ENCODE measurements around the gene YPEL3. TPM values are rescaled to one million over a fixed set of nuclear protein-coding genes. Genes with fewer than 3 reads are reported as not detected.

Gene YPEL3
- total RNA-seq, 1 donor from 2014 or later = 113 TPM

GRCh38 chr16:30084096-30084815, 11.8 kb downstream of the YPEL3 start:
- no peak for TF ChIP-seq CTCF (IDR thresholded peaks at IDR 0.05)
- no peak overlapping the region for H3K4me3 ChIP-seq
- ATAC-seq (no peak), DNase-seq (no peak)
- H3K36me3 ChIP-seq = peaks cover 71% of the 10 kb centered on the region
- no peak overlapping the region for H3K27ac ChIP-seq
- no peaks in the 10 kb centered on the region for H3K4me1 ChIP-seq
- H3K27me3 ChIP-seq (ENCODE audit: low read depth) = no peaks in the 10 kb centered on the region
- H3K9me3 ChIP-seq = no peaks in the 10 kb centered on the region
- intact Hi-C loops (cut with DNase I) = no loop called here

GRCh38 chr16:30083216-30084055, 12.6 kb downstream of the YPEL3 start:
- peaks cover 4% of the 10 kb centered on the region for H3K4me1 ChIP-seq
- DNase-seq = no peak
- H3K27me3 ChIP-seq (ENCODE audit: low read depth) = no peaks in the 10 kb centered on the region
- no peak overlapping the region for H3K27ac ChIP-seq
- TF ChIP-seq CTCF (IDR thresholded peaks at IDR 0.05) = no peak
- intact Hi-C loops (cut with DNase I) = no loop called here
- no peak for ATAC-seq
- no peaks in the 10 kb centered on the region for H3K9me3 ChIP-seq
- no peak overlapping the region for H3K4me3 ChIP-seq
- peaks cover 79% of the 10 kb centered on the region for H3K36me3 ChIP-seq

GRCh38 chr16:30082545-30083090, 13.4 kb downstream of the YPEL3 start:
- intact Hi-C loops (cut with DNase I) = no loop called here
- Histone ChIP-seq H3K36me3 (peaks cover 87% of the 10 kb centered on the region), H3K9me3 (no peaks in the 10 kb centered on the region), H3K27ac (no peak overlapping the region), H3K4me3 (no peak overlapping the region), H3K27me3 (ENCODE audit: low read depth) (no peaks in the 10 kb centered on the region), H3K4me1 (peaks cover 12% of the 10 kb centered on the region)
- no peak for DNase-seq
- TF ChIP-seq CTCF (IDR thresholded peaks at IDR 0.05) = no peak
- ATAC-seq = no peak

GRCh38 chr16:30079480-30079879, 16.5 kb downstream of the YPEL3 start:
- H3K4me1 ChIP-seq = peaks cover 31% of the 10 kb centered on the region
- no peaks in the 10 kb centered on the region for H3K27me3 ChIP-seq (ENCODE audit: low read depth)
- H3K9me3 ChIP-seq = no peaks in the 10 kb centered on the region
- intact Hi-C loops (cut with DNase I) = no loop called here
- DNase-seq (no peak), ATAC-seq (no peak)
- TF ChIP-seq CTCF (IDR thresholded peaks at IDR 0.05) = no peak
- no peak overlapping the region for H3K27ac ChIP-seq
- H3K4me3 ChIP-seq = no peak overlapping the region
- peaks cover 71% of the 10 kb centered on the region for H3K36me3 ChIP-seq

GRCh38 chr16:30078744-30079143, 17.3 kb downstream of the YPEL3 start:
- no peak for DNase-seq
- Histone ChIP-seq H3K36me3 (peaks cover 63% of the 10 kb centered on the region), H3K4me1 (peaks cover 31% of the 10 kb centered on the region)

More at GRCh38 chr16:30078744-30079143, 17.3 kb downstream of the YPEL3 start:
- TF ChIP-seq CTCF (IDR thresholded peaks at IDR 0.05) = no peak
- no peak overlapping the region for H3K4me3 ChIP-seq
- H3K9me3 ChIP-seq = no peaks in the 10 kb centered on the region
- no peaks in the 10 kb centered on the region for H3K27me3 ChIP-seq (ENCODE audit: low read depth)
- no peak for ATAC-seq
- intact Hi-C loops (cut with DNase I) = no loop called here
- no peak overlapping the region for H3K27ac ChIP-seq

Measured in lower lobe of right lung (tissue), 2 donors.